Neuron (in vitro differentiated cells): Measurements from ENCODE around the gene NBPF1.
"Not testable (repeated sequence)": the region's sequence is repeated elsewhere in the genome, so short reads cannot be mapped to it uniquely, and the experiment has no call there.

Experiments used
- H2AFZ ChIP-seq: one replicate; pipeline ENCODE4 v1.6.1; 2013; ENCODE audit warnings: low read depth, mild to moderate bottlenecking, inconsistent platforms, low read length, moderate library complexity
- H3K27me3 ChIP-seq: one replicate; pipeline ENCODE4 v1.6.1; 2013; ENCODE audit warnings: low read length; ENCODE audit not compliant: insufficient read depth
- H3K36me3 ChIP-seq: one replicate; pipeline ENCODE4 v1.6.1; 2013; ENCODE audit warnings: low read length; ENCODE audit not compliant: insufficient read depth
- H3K4me1 ChIP-seq: one replicate; pipeline ENCODE4 v1.6.1; 2013; ENCODE audit warnings: low read length; ENCODE audit not compliant: insufficient read depth
- H3K4me3 ChIP-seq: 2 replicates; pipeline ENCODE4 v1.5.1; 2013; ENCODE audit warnings: mild to moderate bottlenecking, low read length, moderate library complexity
- H3K9me3 ChIP-seq: one replicate; pipeline ENCODE4 v1.6.1; 2013; ENCODE audit warnings: low read length

The NBPF1 gene

DNA sequence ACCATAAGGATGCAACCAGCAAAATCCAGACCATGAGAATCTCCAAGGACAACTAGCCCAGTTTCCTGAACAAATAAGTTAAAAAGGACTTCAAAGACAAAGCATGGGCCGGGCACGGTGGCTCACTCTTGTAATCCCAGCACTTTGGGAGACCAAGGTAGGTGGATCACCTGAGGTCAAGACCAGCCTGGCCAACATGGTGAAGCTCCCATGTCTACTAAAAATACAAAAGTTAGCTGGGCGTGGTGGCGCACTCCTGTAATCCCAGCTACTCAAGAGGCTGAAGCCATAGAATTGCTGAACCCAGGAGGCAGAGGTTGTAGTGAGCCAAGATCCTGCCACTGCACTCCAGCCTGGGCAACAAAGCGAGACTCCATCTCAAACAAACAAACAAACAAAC is 22.6 kb upstream of the NBPF1 start:
- H2AFZ ChIP-seq, H3K9me3 ChIP-seq, H3K4me1 ChIP-seq, H3K27me3 ChIP-seq, H3K4me3 ChIP-seq: not testable (repeated sequence)
- peaks cover 28% of the 10 kb centered on the region for H3K36me3 ChIP-seq

DNA sequence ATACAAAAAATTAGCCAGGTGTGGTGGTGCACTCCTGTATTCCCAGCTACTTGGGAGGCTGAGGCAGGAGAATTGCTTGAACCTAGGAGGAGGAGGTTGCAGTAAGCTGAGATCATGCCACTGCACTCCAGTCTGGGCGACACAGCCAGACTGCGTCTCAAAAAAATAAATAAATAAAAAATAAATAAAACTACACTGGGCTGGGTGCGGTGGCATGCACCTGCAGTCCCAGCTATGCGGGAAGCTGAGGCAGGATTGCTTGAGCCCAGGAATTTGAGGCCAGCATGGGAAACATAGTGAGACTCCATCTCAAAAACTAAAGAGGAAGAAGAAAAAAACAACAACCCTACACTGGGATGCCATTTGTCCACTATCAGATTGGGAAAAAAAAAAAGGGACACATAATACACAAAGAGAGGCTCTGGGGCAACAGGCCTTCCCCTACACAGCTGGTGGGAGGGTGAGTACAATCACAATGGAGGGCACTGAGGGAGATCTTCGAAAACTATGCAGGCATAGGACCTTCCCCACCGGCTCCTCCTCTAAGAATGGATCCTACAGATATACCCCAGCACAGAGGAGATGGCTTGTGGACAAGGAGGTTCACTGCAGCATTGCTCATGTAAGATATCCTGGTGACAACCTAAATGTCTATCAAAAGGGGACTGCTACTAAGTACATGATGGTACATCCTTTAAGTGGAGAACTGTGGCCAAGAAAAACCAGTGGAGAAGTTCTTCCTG is 20.3 kb upstream of the NBPF1 start:
- H3K27me3 ChIP-seq, H3K9me3 ChIP-seq, H2AFZ ChIP-seq, H3K4me3 ChIP-seq, H3K4me1 ChIP-seq: not testable (repeated sequence)
- H3K36me3 ChIP-seq, result peaks cover 46% of the 10 kb centered on the region

DNA sequence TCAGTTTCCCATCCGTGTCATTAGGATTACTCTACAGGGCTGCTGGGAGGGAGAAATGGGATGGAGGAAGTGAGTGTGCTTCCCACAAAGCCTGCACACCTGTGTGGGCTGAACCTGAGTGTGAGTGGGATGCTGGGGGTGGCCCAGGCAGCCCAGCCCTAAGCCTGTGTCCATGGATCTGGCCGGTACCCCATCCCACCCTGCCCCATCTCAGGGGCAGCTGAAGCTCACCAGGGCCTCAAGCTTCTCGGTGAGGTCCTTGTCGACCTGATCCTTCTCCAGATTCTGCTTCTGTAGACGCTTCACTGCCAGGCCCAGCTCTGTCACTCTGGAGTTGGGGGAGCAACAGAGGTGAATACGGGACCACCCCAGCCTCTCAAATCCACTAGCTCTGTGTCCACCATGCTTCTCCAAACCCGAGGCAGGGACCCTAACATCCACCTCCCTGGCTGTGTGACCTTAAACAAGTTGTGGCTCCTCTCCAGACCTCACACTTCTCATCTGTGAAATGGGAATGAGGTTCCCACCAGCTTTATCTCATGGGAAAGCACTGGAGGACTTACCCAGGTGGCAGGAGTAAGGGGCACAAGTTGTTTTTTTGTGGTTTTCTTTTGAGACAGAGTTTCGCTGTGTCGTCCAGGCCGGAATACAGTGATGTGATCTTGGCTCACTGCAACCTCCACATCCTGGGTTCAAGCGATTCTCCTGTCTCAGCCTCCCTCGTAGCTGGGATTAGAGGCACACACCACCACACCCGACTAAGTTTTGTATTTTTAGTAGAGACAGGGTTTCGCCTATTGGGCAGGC is 18.9 kb upstream of the NBPF1 start:
- H3K4me3 ChIP-seq, H2AFZ ChIP-seq, H3K4me1 ChIP-seq, H3K27me3 ChIP-seq, H3K9me3 ChIP-seq: not testable (repeated sequence)
- peaks cover 53% of the 10 kb centered on the region for H3K36me3 ChIP-seq

DNA sequence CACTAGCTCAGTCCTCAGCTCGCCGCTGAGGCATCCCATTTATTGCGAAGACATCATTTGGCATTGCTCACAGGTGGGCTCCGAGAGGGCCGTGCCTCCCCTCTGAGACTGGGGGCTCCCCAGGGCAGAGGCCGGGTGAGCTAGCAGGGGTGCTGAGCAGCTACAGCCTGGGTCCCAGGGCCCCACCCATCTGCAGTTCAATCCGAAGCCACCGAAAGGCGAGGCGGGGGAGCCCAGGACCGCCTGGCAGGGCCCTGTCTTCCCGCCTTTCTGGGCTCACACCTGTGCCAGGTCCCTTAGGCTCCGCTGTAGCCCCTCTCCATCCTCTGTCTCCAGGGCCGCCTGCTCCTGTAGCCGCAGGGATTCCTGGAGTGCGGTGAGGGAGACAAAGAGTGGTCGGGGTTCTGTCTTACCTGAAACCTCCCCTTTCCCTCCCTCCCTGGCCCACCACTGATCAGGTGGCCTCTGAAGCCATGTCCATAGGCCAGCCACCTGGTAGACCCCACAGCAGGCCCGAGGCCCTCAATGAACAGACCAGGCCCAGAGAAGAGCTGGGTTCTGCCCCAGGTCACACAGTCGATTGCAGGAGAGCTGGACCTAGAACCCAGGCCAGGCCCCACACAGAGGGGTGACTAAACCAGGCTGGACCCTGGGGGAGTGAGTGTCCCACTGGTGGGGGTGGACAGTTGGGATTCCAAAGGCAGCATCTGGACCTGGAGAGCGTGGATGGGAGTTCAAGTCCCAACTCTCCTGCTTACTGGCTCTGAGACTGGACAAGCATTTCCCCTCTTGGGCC is 18.1 kb upstream of the NBPF1 start:
- H3K4me1 ChIP-seq, result no peaks in the 10 kb centered on the region
- peaks cover 59% of the 10 kb centered on the region for H3K36me3 ChIP-seq

DNA sequence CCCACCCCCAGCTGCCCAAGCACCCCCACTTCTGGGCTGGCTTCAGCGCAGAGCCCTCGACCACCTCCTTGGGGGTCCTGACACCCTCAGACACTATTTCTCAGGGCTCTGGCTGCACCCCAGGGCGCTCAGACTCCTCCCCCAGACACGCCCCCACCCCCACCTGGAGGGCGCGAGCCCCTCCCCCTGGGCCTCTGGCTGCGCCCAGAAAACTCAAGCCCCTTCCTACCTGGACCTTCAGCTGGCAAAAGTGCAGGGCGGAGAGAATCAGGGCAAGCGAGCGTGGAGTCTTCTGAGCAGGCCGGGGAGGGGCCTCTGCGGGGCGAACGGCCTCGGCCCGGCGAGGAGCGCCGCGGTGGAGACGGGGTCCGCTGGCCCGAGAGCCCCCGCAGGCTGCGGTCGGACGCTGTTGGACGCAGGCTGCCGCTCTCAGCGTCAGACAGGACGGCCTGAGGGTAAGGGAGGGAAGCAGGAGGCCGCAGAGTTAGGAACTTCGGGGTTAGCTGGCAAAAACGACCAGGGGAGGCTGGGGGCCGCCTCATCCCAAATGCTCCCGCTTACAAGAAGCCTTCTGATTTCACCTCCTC is 17.4 kb upstream of the NBPF1 start:
- Histone ChIP-seq H3K4me3 (no peak overlapping the region), H2AFZ (no peak overlapping the region), H3K4me1 (no peaks in the 10 kb centered on the region), H3K27me3 (no peaks in the 10 kb centered on the region), H3K36me3 (peaks cover 66% of the 10 kb centered on the region), H3K9me3 (no peaks in the 10 kb centered on the region)

More for the DNA sequence above, 18.1 kb upstream of the NBPF1 start:
- H3K27me3 ChIP-seq, result no peaks in the 10 kb centered on the region
- no peak overlapping the region for H2AFZ ChIP-seq
- no peaks in the 10 kb centered on the region for H3K9me3 ChIP-seq
- no peak overlapping the region for H3K4me3 ChIP-seq

DNA sequence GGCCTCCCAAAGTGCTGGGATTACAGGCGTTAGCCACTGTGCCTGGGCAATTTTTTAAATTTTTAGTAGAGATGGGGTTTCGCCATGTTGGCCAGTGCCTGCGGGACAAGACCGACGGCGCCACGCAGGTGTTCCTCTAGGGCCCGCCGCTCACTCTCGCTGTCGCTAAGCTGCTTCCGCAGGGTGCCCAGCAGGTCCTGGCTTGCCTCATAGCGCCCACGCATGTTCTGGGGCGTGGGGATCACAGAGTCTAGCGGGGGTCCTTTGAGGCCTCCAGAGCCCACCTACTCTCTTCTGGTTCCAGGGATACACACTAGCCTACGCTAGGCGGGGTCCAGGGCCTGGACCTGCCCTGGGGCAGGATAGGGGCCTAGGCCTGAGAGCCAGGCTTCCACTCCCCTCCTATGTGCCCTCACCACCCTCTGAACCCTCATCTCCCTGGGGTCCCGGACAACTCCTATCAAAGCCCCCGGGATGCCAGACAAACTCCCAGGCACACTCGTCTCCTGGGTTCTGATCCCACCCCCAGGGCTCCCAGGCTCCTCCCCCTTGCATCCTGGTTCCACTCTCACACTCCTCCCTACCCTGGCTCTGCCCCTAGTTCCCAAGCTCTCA is 16.7 kb upstream of the NBPF1 start:
- H3K27me3 ChIP-seq, H3K4me3 ChIP-seq, H3K4me1 ChIP-seq, H3K9me3 ChIP-seq, H2AFZ ChIP-seq: not testable (repeated sequence)
- peaks cover 70% of the 10 kb centered on the region for H3K36me3 ChIP-seq

DNA sequence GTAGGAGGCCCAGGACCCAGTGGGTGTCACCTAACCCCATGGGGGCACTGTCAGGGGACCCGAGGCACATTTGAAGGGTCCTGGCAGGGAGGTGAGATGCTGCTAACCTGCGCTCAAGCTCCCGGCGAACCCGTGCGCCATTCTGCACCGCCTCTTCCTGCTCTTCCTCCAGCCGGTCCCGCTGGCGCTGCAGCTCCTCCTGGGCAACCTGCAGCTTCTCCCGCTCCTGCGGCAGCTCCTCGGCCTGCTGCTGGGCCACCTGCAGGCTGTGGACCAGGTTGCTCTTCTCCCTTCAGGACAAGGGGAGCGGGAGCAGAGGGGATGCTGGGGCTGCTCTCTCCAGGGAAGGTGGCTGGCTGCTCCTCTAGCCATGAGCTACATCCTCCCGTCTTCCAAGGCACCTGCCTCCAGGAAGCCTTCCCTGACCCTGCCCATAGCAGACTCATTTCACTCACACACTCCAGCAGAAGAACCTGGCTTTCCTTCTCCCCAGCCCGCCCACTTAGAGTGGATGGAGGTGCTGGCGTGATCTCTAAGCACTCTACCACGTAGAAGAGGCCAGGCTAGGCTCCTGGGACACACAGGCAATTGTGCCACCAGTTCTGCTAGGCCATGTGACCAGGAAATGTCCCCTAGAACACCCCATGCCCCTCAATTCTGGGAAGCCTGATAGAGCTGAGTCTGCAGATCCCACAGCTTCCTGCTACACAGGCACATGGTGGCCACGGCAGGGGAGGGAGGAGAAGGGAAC is 15.2 kb upstream of the NBPF1 start:
- H2AFZ ChIP-seq, result no peak overlapping the region
- no peaks in the 10 kb centered on the region for H3K9me3 ChIP-seq
- no peaks in the 10 kb centered on the region for H3K4me1 ChIP-seq
- H3K4me3 ChIP-seq, result no peak overlapping the region
- peaks cover 74% of the 10 kb centered on the region for H3K36me3 ChIP-seq
- H3K27me3 ChIP-seq, result no peaks in the 10 kb centered on the region

DNA sequence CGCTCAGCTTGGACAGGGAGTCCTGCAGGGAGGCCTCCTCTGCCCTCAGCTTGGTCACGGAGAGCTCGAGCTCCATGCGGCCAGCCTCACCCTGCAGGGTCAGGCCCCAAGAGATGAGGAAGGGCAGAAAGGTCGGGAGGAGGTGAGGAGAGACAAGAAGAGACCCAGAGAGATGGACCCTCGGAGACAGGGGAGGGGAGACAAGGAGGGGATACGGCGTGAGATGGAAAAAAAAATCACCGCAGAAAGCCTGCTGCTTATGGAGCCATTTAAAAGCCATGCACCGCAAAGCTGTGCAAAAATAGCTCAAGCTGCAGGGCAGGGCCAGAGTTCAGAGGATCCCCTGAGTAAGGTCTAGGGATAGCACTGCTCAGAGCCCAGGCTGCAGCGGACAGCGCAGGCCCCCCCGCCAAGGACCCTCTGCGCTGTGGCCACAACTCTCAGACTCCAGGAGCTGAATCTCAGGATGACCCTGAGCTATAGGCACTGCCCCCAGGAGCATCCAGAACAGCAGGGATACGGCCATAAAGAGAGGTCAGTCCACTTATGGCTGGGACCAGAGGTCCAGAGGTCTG is 13.1 kb upstream of the NBPF1 start:
- H3K4me3 ChIP-seq, H2AFZ ChIP-seq, H3K9me3 ChIP-seq, H3K4me1 ChIP-seq, H3K27me3 ChIP-seq: not testable (repeated sequence)
- H3K36me3 ChIP-seq, result peaks cover 65% of the 10 kb centered on the region

DNA sequence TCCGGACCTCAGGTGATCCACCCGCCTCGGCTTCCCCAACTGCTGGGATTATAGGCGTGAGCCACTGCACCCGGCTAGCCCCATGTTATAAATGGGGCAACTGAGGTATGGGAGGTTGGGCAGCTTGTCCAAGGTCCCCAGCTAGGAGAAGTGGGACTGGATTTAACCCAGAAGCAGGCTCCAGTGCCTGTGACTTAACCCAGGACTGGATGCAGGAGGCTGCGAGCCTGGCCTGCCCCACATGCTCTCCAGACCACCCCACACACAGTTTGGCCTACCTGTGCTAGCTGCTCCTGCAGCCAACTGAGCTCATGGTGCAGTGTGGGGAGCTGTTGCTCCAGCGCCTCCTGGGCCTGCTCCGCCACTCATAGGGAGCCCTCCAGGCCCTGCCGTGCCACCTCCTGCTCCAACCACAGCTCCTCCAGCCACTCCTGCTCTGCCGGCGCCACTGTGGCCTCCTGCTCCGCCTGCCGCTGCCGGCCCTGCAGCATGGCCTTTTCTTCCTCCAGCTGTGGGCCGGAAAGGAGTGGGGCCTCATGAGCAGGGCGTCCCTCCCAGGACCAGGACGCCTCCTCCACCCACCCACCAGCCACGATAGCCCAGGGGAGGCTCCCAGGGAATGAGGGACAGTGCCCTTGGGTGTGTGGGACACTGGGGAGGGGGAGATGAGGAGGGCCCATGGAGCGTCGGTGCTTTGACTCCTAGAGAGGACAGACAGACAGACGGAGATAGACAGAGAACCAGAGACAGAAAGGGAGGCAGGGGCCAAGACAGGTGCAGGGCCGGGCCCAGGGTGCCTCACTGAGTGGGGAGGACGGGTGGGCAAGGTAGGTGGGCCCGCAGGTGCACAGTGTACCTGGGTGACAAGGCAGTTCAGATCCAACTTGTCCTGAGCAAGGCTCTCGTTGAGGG is 12.4 kb upstream of the NBPF1 start:
- H3K27me3 ChIP-seq, result no peaks in the 10 kb centered on the region
- H3K4me1 ChIP-seq, result no peaks in the 10 kb centered on the region
- H3K9me3 ChIP-seq, result no peaks in the 10 kb centered on the region
- peaks cover 57% of the 10 kb centered on the region for H3K36me3 ChIP-seq
- H3K4me3 ChIP-seq, result no peak overlapping the region
- H2AFZ ChIP-seq, result no peak overlapping the region

DNA sequence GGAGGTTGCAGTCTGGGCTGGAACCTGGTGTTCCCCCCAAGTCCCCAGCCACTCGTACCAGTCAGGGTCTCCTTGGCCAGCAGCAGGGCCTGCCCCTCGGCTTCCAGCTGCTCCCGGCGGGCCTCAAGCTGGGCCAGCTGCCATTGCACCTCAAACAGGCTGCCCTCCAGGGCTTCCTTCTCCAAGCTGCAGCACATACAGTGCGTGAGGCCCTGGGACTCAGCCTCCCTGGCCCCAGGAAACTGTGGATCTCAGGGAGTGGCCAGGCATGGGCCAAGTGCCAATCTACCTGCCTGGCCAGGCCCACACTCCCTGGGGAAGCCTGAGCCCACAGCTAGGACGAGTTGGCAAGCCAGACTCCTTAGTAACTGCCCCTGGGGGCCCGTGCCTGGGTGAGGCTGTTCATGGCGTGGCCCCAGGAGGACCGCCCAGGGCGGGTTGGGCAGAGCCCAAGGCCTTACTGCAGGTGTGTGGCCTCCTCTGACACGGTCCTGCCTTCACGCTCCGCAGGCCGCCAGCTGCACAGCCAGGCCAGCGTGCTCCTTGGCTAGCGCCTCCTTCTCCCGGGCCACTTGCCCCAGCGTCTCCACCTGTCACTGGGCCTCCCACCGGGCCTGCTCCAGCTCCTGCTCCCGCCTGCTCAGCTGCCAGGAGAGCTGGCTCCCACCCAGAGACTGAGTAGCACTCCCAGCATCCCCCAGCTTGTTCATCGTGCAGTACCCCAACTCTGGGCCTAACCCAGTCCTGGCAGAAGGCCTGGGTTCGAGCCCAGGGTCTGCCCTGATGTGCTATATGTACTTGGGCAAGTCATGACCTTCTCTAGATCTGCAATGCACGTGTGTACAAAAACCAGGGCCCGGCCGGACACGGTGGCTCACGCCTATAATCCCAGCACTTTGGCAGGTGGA is 10.7 kb upstream of the NBPF1 start:
- H3K36me3 ChIP-seq, result peaks cover 46% of the 10 kb centered on the region
- H3K27me3 ChIP-seq, H2AFZ ChIP-seq, H3K4me1 ChIP-seq, H3K4me3 ChIP-seq, H3K9me3 ChIP-seq: not testable (repeated sequence)

DNA sequence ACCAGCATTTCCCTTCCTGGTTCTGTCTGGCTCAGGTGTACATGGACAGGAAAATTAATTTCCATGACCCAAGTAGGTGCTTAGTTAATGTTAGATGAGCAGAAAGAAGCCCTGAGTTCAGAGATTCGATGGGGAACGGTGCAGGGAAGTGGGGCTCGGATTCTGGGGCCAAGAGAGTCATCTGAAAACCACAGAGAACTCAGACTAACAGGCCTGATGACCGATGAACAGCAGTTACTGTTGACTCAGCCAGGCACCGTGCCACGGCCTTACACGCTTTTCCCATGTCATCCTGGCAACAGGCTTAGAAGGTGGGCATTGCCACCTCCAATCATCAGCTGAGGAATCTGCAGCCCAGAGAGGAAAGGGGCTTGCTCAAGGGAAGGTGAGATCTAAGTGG is 10.0 kb upstream of the NBPF1 start:
- not testable (repeated sequence) for H2AFZ ChIP-seq, H3K4me3 ChIP-seq, H3K4me1 ChIP-seq, H3K9me3 ChIP-seq, H3K27me3 ChIP-seq
- peaks cover 44% of the 10 kb centered on the region for H3K36me3 ChIP-seq
